Hepatocyte (in vitro differentiated cells): ENCODE measurements around the gene RNU4-1. TPM values are rescaled to one million over a fixed set of nuclear protein-coding genes. Genes with fewer than 3 reads are reported as not detected.
A peak's percentile ranks its signal among the peaks of the same experiment; 100 is the strongest.

Experiments used
- DNase-seq: peaks from one replicate; pipeline ENCODE4 v3.0.0-alpha.2; 2016; ENCODE audit warnings: low spot score
- H2AFZ ChIP-seq: fragments of 200-600 bp; sonication (generic); 2 replicates; pipeline ENCODE4 v1.6.0; 2016; ENCODE audit warnings: antibody characterized with exemption, mild to moderate bottlenecking
- H3K27ac ChIP-seq: fragments of 200-600 bp; sonication (generic); 2 replicates; pipeline ENCODE4 v1.5.1; 2016; ENCODE audit warnings: mild to moderate bottlenecking
- H3K27me3 ChIP-seq: fragments of 200-600 bp; sonication (generic); 2 replicates; pipeline ENCODE4 v1.6.1; 2016
- H3K36me3 ChIP-seq: fragments of 200-600 bp; sonication (generic); replicated peaks from 2 replicates; pipeline ENCODE4 v1.5.1; 2016; ENCODE audit warnings: low read depth; ENCODE audit not compliant: insufficient read depth
- H3K4me1 ChIP-seq: fragments of 200-600 bp; sonication (generic); 2 replicates; pipeline ENCODE4 v1.5.1; 2016; ENCODE audit warnings: mild to moderate bottlenecking, moderate library complexity; ENCODE audit not compliant: insufficient read depth
- H3K4me2 ChIP-seq: fragments of 200-600 bp; sonication (generic); 2 replicates; pipeline ENCODE4 v1.6.0; 2016
- H3K4me3 ChIP-seq: fragments of 200-600 bp; sonication (generic); 2 replicates; pipeline ENCODE4 v1.5.1; 2016; ENCODE audit warnings: mild to moderate bottlenecking
- H3K79me2 ChIP-seq: fragments of 200-600 bp; sonication (generic); 2 replicates; pipeline ENCODE4 v1.6.0; 2017; ENCODE audit warnings: mild to moderate bottlenecking
- H3K9me2 ChIP-seq: fragments of 200-600 bp; sonication (generic); replicated peaks from 2 replicates; pipeline ENCODE4 v1.6.0; 2017; ENCODE audit warnings: mild to moderate bottlenecking; ENCODE audit not compliant: insufficient read depth
- H3K9me3 ChIP-seq: fragments of 200-600 bp; sonication (generic); 2 replicates; pipeline ENCODE4 v1.5.1; 2016; ENCODE audit warnings: low read depth, mild to moderate bottlenecking
- H4K20me1 ChIP-seq: fragments of 200-600 bp; sonication (generic); 2 replicates; pipeline ENCODE4 v1.6.0; 2016; ENCODE audit warnings: mild to moderate bottlenecking; ENCODE audit not compliant: insufficient read depth, poor library complexity, severe bottlenecking
- CTCF ChIP-seq: fragments of 200-600 bp; sonication (generic); IDR thresholded peaks from 2 replicates; pipeline ENCODE4 v1.5.1; 2016; ENCODE audit warnings: antibody characterized with exemption, mild to moderate bottlenecking; ENCODE audit not compliant: poor library complexity
- EZH2 ChIP-seq: fragments of 200-600 bp; sonication (generic); IDR thresholded peaks from 2 replicates; pipeline ENCODE4 v1.6.1; 2016; ENCODE audit warnings: antibody characterized with exemption, mild to moderate bottlenecking, borderline replicate concordance
- EZH2phosphoT487 ChIP-seq: fragments of 200-600 bp; sonication (generic); IDR thresholded peaks from one replicate; pipeline ENCODE4 v1.6.1; 2018; ENCODE audit warnings: antibody characterized with exemption, mild to moderate bottlenecking, low read depth, moderate library complexity; ENCODE audit not compliant: unreplicated experiment, severe bottlenecking
- WGBS: methylation state at CpG from one replicate; pipeline ENCODE4 v1.1.6; 2016; ENCODE audit warnings: low lambda C conversion rate; ENCODE audit errors: missing lambda C conversion rate; 5-methylcytosine and 5-hydroxymethylcytosine counted together
- polyA plus RNA-seq: library from polyadenylated mRNA; unstranded; fragments of >200 nt; fragmentation: Nextera tagmentation; extraction: Ambion mirVana; gene quantifications from 2 replicates; pipeline ENCODE4 v1.2.1, GENCODE V29; 2016
- total RNA-seq: library from RNA; depleted of rRNA; stranded (reverse); fragments of >200 nt; gene quantifications from 2 replicates; pipeline ENCODE4 v1.2.3, GENCODE V29; 2014

Gene RNU4-1
- total and polyA plus RNA-seq, 2 experiments from 2014 or later = under 0.01 TPM; not detected in 1

GRCh38 chr12:120324841-120325417, 31.9 kb upstream of the RNU4-1 start:
- H3K27ac ChIP-seq = no peak overlapping the region
- WGBS = 66% methylated on average over 9 of the region's 9 CpGs
- H3K4me3 ChIP-seq = no peak overlapping the region
- TF ChIP-seq EZH2phosphoT487 (no peak), CTCF (no peak), EZH2 (no peak)
- H3K4me2 ChIP-seq = peak overlapping the region; percentile 98
- H4K20me1 ChIP-seq = no peaks in the 10 kb centered on the region
- DNase-seq = no peak
- peaks cover 13% of the 10 kb centered on the region for H3K4me1 ChIP-seq
- no peaks in the 10 kb centered on the region for H3K27me3 ChIP-seq
- H3K9me2 ChIP-seq = no peaks in the 10 kb centered on the region
- H3K9me3 ChIP-seq = no peaks in the 10 kb centered on the region
- no peaks in the 10 kb centered on the region for H3K79me2 ChIP-seq
- H2AFZ ChIP-seq = no peak overlapping the region
- H3K36me3 ChIP-seq = no peaks in the 10 kb centered on the region

GRCh38 chr12:120323772-120324171, 30.7 kb upstream of the RNU4-1 start:
- TF ChIP-seq CTCF (no peak), EZH2 (no peak), EZH2phosphoT487 (no peak)
- no peak overlapping the region for H3K4me3 ChIP-seq

GRCh38 chr12:120321382-120322202, 28.6 kb upstream of the RNU4-1 start:
- TF ChIP-seq EZH2phosphoT487 = no peak
- Histone ChIP-seq H2AFZ (no peak overlapping the region), H3K9me3 (no peaks in the 10 kb centered on the region), H3K27ac (peak overlapping the region; percentile 85), H4K20me1 (no peaks in the 10 kb centered on the region), H3K36me3 (no peaks in the 10 kb centered on the region), H3K4me2 (peak overlapping the region; percentile 43), H3K79me2 (no peaks in the 10 kb centered on the region), H3K9me2 (no peaks in the 10 kb centered on the region), H3K4me3 (no peak overlapping the region), H3K4me1 (peaks cover 9% of the 10 kb centered on the region), H3K27me3 (no peaks in the 10 kb centered on the region)
- peak; percentile 73 for DNase-seq
- 70% methylated on average over 13 of the region's 13 CpGs for WGBS

More at GRCh38 chr12:120323772-120324171, 30.7 kb upstream of the RNU4-1 start:
- Histone ChIP-seq H3K9me2 (no peaks in the 10 kb centered on the region), H3K27me3 (no peaks in the 10 kb centered on the region), H3K36me3 (no peaks in the 10 kb centered on the region), H3K27ac (no peak overlapping the region), H3K9me3 (no peaks in the 10 kb centered on the region), H3K4me1 (peaks cover 13% of the 10 kb centered on the region), H4K20me1 (no peaks in the 10 kb centered on the region), H3K79me2 (no peaks in the 10 kb centered on the region), H2AFZ (no peak overlapping the region), H3K4me2 (no peak overlapping the region)
- no peak for DNase-seq
- WGBS = 96% methylated on average over 2 of the region's 2 CpGs
